ENCODE measurements around the gene PWP1. TPM values are rescaled to one million over a fixed set of nuclear protein-coding genes. Genes with fewer than 3 reads are reported as not detected.
"Not testable (repeated sequence)": the region's sequence is repeated elsewhere in the genome, so short reads cannot be mapped to it uniquely, and the experiment has no call there.

Gene PWP1
- total RNA-seq, 1 donor from 2014 or later, result 92.1 TPM

GRCh38 chr12:107681455-107681835 lies 4.2 kb upstream of the PWP1 start:
- Histone ChIP-seq H3K27me3 (ENCODE audit: control insufficient read depth, insufficient read depth, low read length) (peaks cover 4% of the 10 kb centered on the region), H3K36me3 (ENCODE audit: control insufficient read depth, insufficient read depth, low read length) (no peaks in the 10 kb centered on the region), H3K4me3 (ENCODE audit: low read depth, low read length) (no peak overlapping the region)
- DNase-seq (ENCODE audit: low read depth) (no peak), FAIRE-seq (no peak)
- no peak for TF ChIP-seq CTCF (IDR thresholded peaks at IDR 0.05; ENCODE audit: insufficient read depth, low read length, severe bottlenecking)

- no peaks in the 10 kb centered on the region for H3K36me3 ChIP-seq (ENCODE audit: control insufficient read depth, insufficient read depth, low read length)
- no peak overlapping the region for H3K4me3 ChIP-seq (ENCODE audit: low read depth, low read length)
- DNase-seq (ENCODE audit: low read depth) (no peak), FAIRE-seq (no peak)
- H3K27me3 ChIP-seq (ENCODE audit: control insufficient read depth, insufficient read depth, low read length), result peaks cover 4% of the 10 kb centered on the region
- TF ChIP-seq CTCF (IDR thresholded peaks at IDR 0.05; ENCODE audit: insufficient read depth, low read length, severe bottlenecking), result no peak
Measured at GRCh38 chr12:107681836-107682820, 3.5 kb upstream of the PWP1 start.

GRCh38 chr12:107684029-107684795 lies 1.4 kb upstream of the PWP1 start:
- H3K36me3 ChIP-seq (ENCODE audit: control insufficient read depth, insufficient read depth, low read length), result peaks cover 4% of the 10 kb centered on the region
- no peaks in the 10 kb centered on the region for H3K27me3 ChIP-seq (ENCODE audit: control insufficient read depth, insufficient read depth, low read length)
- H3K4me3 ChIP-seq (ENCODE audit: low read depth, low read length), result no peak overlapping the region
- TF ChIP-seq CTCF (IDR thresholded peaks at IDR 0.05; ENCODE audit: insufficient read depth, low read length, severe bottlenecking), result no peak
- no peak for FAIRE-seq
- no peak for DNase-seq (ENCODE audit: low read depth)

GRCh38 chr12:107684990-107685359 lies 624 bp upstream of the PWP1 start:
- no peaks in the 10 kb centered on the region for H3K27me3 ChIP-seq (ENCODE audit: control insufficient read depth, insufficient read depth, low read length)
- DNase-seq (ENCODE audit: low read depth) (peak; percentile 29), FAIRE-seq (no peak)
- peak overlapping the region; percentile 100 for H3K4me3 ChIP-seq (ENCODE audit: low read depth, low read length)
- no peak for TF ChIP-seq CTCF (IDR thresholded peaks at IDR 0.05; ENCODE audit: insufficient read depth, low read length, severe bottlenecking)
- H3K36me3 ChIP-seq (ENCODE audit: control insufficient read depth, insufficient read depth, low read length), result peaks cover 4% of the 10 kb centered on the region

GRCh38 chr12:107695772-107696171 lies 10.2 kb downstream of the PWP1 start:
- peak; percentile 48 for DNase-seq (ENCODE audit: low read depth)
- peaks cover 28% of the 10 kb centered on the region for H3K36me3 ChIP-seq (ENCODE audit: control insufficient read depth, insufficient read depth, low read length)
- not testable (repeated sequence) for H3K4me3 ChIP-seq (ENCODE audit: low read depth, low read length); H3K27me3 ChIP-seq (ENCODE audit: control insufficient read depth, insufficient read depth, low read length); FAIRE-seq
- TF ChIP-seq CTCF (IDR thresholded peaks at IDR 0.05; ENCODE audit: insufficient read depth, low read length, severe bottlenecking), result peak; percentile 18

All from bronchial epithelial cell (primary cell).